Keratinocyte (primary cell): ENCODE results near the gene TIE1. TPM values are rescaled to one million over a fixed set of nuclear protein-coding genes. Genes with fewer than 3 reads are reported as not detected.

ENCODE experiments used
- DNase-seq: peaks from one replicate; pipeline ENCODE4 v3.0.0-alpha.2; 2011; ENCODE audit warnings: low read depth, missing footprints, low spot score
- FAIRE-seq: peaks from 2 replicates; lab custom pipeline; 2011; peaks lifted over from hg19 to GRCh38; lab: Jason Lieb, UNC
- H2AFZ ChIP-seq: 2 replicates; pipeline ENCODE4 v1.6.0; 2012; ENCODE audit warnings: low read length, control low read depth, inconsistent platforms; ENCODE audit not compliant: control insufficient read depth
- H3K27ac ChIP-seq: 2 replicates; pipeline ENCODE4 v1.5.1; 2011; ENCODE audit warnings: low read length; ENCODE audit not compliant: control insufficient read depth, insufficient read depth
- H3K27me3 ChIP-seq: 3 replicates; pipeline ENCODE4 v1.6.0; 2011; ENCODE audit warnings: low read length; ENCODE audit not compliant: control insufficient read depth, insufficient read depth; ENCODE audit errors: extremely low read depth
- H3K36me3 ChIP-seq, 2 experiments: 2 replicates in 1 of 2; 3 replicates in 1 of 2; pipeline ENCODE4 v1.5.1; 2011; ENCODE audit warnings: low read length in 2 of 2, mild to moderate bottlenecking in 1 of 2; ENCODE audit not compliant: control insufficient read depth in 2 of 2, insufficient read depth in 2 of 2; ENCODE audit errors: extremely low read depth in 1 of 2
- H3K4me1 ChIP-seq: 3 replicates; pipeline ENCODE4 v1.5.1; 2011; ENCODE audit warnings: low read length; ENCODE audit not compliant: control insufficient read depth, insufficient read depth; ENCODE audit errors: extremely low read depth
- H3K4me2 ChIP-seq: 3 replicates; pipeline ENCODE4 v1.6.0; 2011; ENCODE audit warnings: low read depth, low read length; ENCODE audit not compliant: control insufficient read depth, insufficient read depth; ENCODE audit errors: extremely low read depth
- H3K4me3 ChIP-seq, 3 experiments: fragments of 200-600 bp in 1 of 3; sonication (generic) in 1 of 3; 2 replicates in 2 of 3; 3 replicates in 1 of 3; pipeline ENCODE4 v1.5.1; 2011 to 2016; ENCODE audit warnings: low read length in 3 of 3, mild to moderate bottlenecking in 3 of 3, control low read depth in 2 of 3, inconsistent platforms in 1 of 3, low read depth in 1 of 3, mixed read lengths in 1 of 3, mixed run types in 1 of 3, moderate library complexity in 1 of 3; ENCODE audit not compliant: control insufficient read depth in 2 of 3, insufficient read depth in 2 of 3; ENCODE audit errors: extremely low read depth in 1 of 3
- H3K79me2 ChIP-seq: 2 replicates; pipeline ENCODE4 v1.6.0; 2012; ENCODE audit warnings: low read length; ENCODE audit not compliant: control insufficient read depth, insufficient read depth
- H3K9ac ChIP-seq: 3 replicates; pipeline ENCODE4 v1.6.0; 2011; ENCODE audit warnings: low read length; ENCODE audit not compliant: control insufficient read depth, insufficient read depth; ENCODE audit errors: extremely low read depth
- H3K9me1 ChIP-seq: 3 replicates; pipeline ENCODE4 v1.6.0; 2011; ENCODE audit warnings: low read length; ENCODE audit not compliant: control insufficient read depth, insufficient read depth; ENCODE audit errors: extremely low read depth
- H3K9me3 ChIP-seq: 2 replicates; pipeline ENCODE4 v1.5.1; 2012; ENCODE audit warnings: low read depth, low read length; ENCODE audit not compliant: control insufficient read depth
- H4K20me1 ChIP-seq: 3 replicates; pipeline ENCODE4 v1.6.0; 2011; ENCODE audit warnings: low read length; ENCODE audit not compliant: control insufficient read depth, insufficient read depth; ENCODE audit errors: extremely low read depth
- EZH2 ChIP-seq: IDR thresholded peaks from one replicate; pipeline ENCODE4 v1.6.1; 2012; ENCODE audit warnings: inconsistent platforms, mild to moderate bottlenecking, low read length, moderate library complexity
- dilution Hi-C: fragments of 300-500 bp; cut with MboI; formaldehyde crosslinking; loops from one replicate; pipeline ENCODE4 v1.7.0; 2020; ENCODE audit warnings: low sequenced_read_pairs; ENCODE audit not compliant: extremely low pct_ligation_motif_present
- polyA plus RNA-seq, 5 experiments: library from polyadenylated mRNA; depleted of rRNA in 3 of 5; stranded (reverse) in 3 of 5; stranded (forward) in 1 of 5; unstranded in 1 of 5; fragments of >200 nt; gene quantifications; 1 replicate in 1 of 5; 2 replicates in 3 of 5; 3 replicates in 1 of 5; pipeline versions ENCODE4 v1.2.1 to v1.2.3, GENCODE V29; 2011 to 2012; ENCODE audit warnings: missing spikeins in 2 of 5, low read depth in 1 of 5, low replicate concordance in 1 of 5
- TF ChIP-seq, protein P1 (sequence below), 3 experiments: IDR thresholded peaks in 1 of 3; conservative IDR thresholded peaks in 1 of 3; optimal IDR thresholded peaks in 1 of 3; 2 replicates in 2 of 3; 3 replicates in 1 of 3; pipeline versions ENCODE3 to v1.5.1; 2011; ENCODE audit warnings: low read length in 3 of 3, mild to moderate bottlenecking in 3 of 3, moderate library complexity in 2 of 3, control low read depth in 1 of 3, inconsistent platforms in 1 of 3; ENCODE audit not compliant: insufficient read depth in 2 of 3; ENCODE audit errors: extremely low read depth in 1 of 3

The TIE1 gene
- polyA plus RNA-seq, 1 donor (not counting 4 experiments of a cell fraction or from before 2014, with no cell fraction given): not detected

DNA sequence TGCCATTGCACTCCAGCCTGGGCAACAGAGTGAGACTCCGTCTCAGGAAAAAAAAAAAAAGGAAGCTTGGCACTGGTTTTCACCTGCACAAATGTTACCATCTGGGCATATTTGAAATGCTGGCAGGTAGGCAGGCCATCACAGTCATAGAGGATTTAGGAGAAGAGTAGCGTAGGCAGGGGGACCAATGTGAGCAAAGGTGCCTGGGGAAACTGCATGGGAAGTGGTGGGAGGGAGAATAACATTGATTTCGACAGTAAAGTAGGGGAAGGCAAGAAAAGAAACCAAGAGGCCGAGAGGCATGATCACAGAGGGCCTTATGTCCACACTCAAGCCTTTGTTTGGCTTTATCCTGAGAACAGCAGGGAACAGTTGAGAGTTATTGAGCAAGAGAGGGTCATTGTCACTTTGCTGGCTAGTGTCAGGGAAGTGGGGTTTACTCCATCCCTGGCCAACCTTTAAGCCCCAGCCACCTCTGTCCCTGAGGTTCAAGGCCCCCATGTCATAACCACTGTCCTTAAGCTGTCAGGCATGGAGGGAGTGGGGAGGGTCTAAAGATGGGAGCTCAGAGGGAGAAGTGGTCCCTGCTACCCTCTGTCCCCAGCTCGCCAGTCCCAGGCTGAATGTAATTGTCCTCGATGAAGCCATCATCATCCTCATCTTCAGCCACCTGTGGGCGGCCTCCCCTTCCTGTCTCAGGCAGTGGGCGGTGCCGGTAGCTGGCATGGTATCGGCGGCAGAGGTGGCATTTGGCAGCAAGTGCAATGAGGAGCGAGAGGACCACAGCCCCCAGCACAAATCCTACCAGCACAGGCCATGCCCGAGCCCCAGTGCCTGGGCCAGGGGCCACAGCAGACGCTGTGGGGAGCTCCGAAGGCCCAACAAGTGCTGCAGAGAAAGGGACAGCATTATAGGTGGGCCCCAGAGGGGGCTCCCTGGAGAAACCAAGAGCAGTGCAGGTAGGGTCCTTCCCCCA is 18.3 kb upstream of the TIE1 start:
- TF ChIP-seq, protein P1, sequence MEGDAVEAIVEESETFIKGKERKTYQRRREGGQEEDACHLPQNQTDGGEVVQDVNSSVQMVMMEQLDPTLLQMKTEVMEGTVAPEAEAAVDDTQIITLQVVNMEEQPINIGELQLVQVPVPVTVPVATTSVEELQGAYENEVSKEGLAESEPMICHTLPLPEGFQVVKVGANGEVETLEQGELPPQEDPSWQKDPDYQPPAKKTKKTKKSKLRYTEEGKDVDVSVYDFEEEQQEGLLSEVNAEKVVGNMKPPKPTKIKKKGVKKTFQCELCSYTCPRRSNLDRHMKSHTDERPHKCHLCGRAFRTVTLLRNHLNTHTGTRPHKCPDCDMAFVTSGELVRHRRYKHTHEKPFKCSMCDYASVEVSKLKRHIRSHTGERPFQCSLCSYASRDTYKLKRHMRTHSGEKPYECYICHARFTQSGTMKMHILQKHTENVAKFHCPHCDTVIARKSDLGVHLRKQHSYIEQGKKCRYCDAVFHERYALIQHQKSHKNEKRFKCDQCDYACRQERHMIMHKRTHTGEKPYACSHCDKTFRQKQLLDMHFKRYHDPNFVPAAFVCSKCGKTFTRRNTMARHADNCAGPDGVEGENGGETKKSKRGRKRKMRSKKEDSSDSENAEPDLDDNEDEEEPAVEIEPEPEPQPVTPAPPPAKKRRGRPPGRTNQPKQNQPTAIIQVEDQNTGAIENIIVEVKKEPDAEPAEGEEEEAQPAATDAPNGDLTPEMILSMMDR (optimal IDR thresholded peaks at IDR 0.05 in 1 of 3, IDR thresholded peaks at IDR 0.05 in 1 of 3, conservative IDR thresholded peaks at IDR 0.05 in 1 of 3; ENCODE audit: extremely low read depth in 1 of 3, insufficient read depth in 2 of 3, low read length in 3 of 3): no peak
- no peak for TF ChIP-seq EZH2
- H3K36me3 ChIP-seq: no peaks in the 10 kb centered on the region
- DNase-seq: no peak
- H2AFZ ChIP-seq: no peak overlapping the region
- H3K4me2 ChIP-seq: no peak overlapping the region
- no peaks in the 10 kb centered on the region for H3K9me3 ChIP-seq
- H3K27ac ChIP-seq: no peak overlapping the region
- H3K4me3 ChIP-seq: no peak overlapping the region
- H3K9me1 ChIP-seq: no peaks in the 10 kb centered on the region
- no peak overlapping the region for H3K9ac ChIP-seq
- dilution Hi-C loops: no loop called here
- no peaks in the 10 kb centered on the region for H3K79me2 ChIP-seq
- H4K20me1 ChIP-seq: no peaks in the 10 kb centered on the region
- peaks cover 11% of the 10 kb centered on the region for H3K4me1 ChIP-seq
- no peaks in the 10 kb centered on the region for H3K27me3 ChIP-seq
- FAIRE-seq: no peak

DNA sequence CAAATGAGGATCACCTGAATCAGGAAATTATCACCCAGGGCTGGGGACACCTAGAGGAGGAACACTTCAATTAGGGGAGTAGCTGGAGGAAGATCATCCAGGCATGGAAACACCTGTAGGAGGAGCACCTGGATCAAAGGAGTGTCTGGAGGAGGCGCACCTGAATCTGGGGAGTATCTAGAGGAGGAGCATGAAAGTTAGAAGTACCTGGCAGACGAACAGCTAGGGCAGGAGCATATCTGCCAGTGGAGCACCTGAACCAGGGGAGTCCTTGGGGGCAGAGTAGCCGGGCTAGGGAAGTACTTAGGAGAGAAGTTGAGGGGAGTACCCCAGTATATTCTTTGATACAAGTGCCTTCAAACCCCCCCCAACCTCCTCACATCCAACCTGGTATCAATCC is 16.7 kb upstream of the TIE1 start:
- no peak overlapping the region for H3K4me3 ChIP-seq
- no peaks in the 10 kb centered on the region for H3K79me2 ChIP-seq
- TF ChIP-seq EZH2: no peak
- TF ChIP-seq, protein P1 (optimal IDR thresholded peaks at IDR 0.05 in 1 of 3, IDR thresholded peaks at IDR 0.05 in 1 of 3, conservative IDR thresholded peaks at IDR 0.05 in 1 of 3; ENCODE audit: extremely low read depth in 1 of 3, insufficient read depth in 2 of 3, low read length in 3 of 3): peak in 1 of 3 experiments; percentile 12
- no peak overlapping the region for H3K27ac ChIP-seq
- FAIRE-seq (no peak), DNase-seq (no peak)
- no peaks in the 10 kb centered on the region for H3K9me3 ChIP-seq
- no peak overlapping the region for H3K4me2 ChIP-seq
- no peaks in the 10 kb centered on the region for H3K36me3 ChIP-seq
- dilution Hi-C loops: no loop called here
- no peaks in the 10 kb centered on the region for H3K9me1 ChIP-seq
- no peak overlapping the region for H3K9ac ChIP-seq
- no peak overlapping the region for H2AFZ ChIP-seq
- no peaks in the 10 kb centered on the region for H4K20me1 ChIP-seq
- peaks cover 11% of the 10 kb centered on the region for H3K4me1 ChIP-seq
- H3K27me3 ChIP-seq: no peaks in the 10 kb centered on the region
